Adrenal gland (tissue), 12 donors: ENCODE data around the gene C6orf89. TPM values are rescaled to one million over a fixed set of nuclear protein-coding genes. Genes with fewer than 3 reads are reported as not detected.
A peak's percentile ranks its signal among the peaks of the same experiment; 100 is the strongest.

Source experiments
- DNase-seq, 7 donors: peaks; one replicate each; pipeline ENCODE4 v3.0.0-alpha.2; 2019 to 2020
- H3K27ac ChIP-seq, 5 donors: fragments of 200-600 bp; sonication (generic) in 4 of 5; 1 replicate in 3 of 5; 2 replicates in 2 of 5; pipeline versions ENCODE4 v1.5.1 to v1.8.0; 2016 to 2020; ENCODE audit warnings: mild to moderate bottlenecking in 1 of 5
- H3K27me3 ChIP-seq: fragments of 200-600 bp; 2 replicates; pipeline ENCODE4 v1.8.0; 2021
- H3K36me3 ChIP-seq, 2 donors: fragments of 200-600 bp; replicated peaks in 1 of 2; 1 replicate in 1 of 2; 2 replicates in 1 of 2; pipeline versions ENCODE4 v1.5.1 to v1.8.0; 2018 to 2022
- H3K4me1 ChIP-seq, 2 donors: fragments of 200-600 bp; replicated peaks in 1 of 2; 1 replicate in 1 of 2; 2 replicates in 1 of 2; pipeline versions ENCODE4 v1.5.1 to v1.8.0; 2018 to 2021
- H3K4me3 ChIP-seq, 4 donors: fragments of 200-600 bp; sonication (generic) in 3 of 4; one replicate each; pipeline ENCODE4 v1.5.1; 2016 to 2018
- H3K9me3 ChIP-seq, 3 donors: fragments of 200-600 bp; sonication (generic) in 1 of 3; replicated peaks in 1 of 3; 1 replicate in 2 of 3; 2 replicates in 1 of 3; pipeline versions ENCODE4 v1.5.1 to v1.8.0; 2016 to 2021
- CTCF ChIP-seq, 6 experiments: fragments of 450-650 bp in 4 of 6; fragments of 200-600 bp in 2 of 6; sonication (generic) in 1 of 6; IDR thresholded peaks; 1 replicate in 5 of 6; 2 replicates in 1 of 6; pipeline versions ENCODE4 v1.5.1 to v1.8.0; 2016 to 2021; ENCODE audit warnings: antibody characterized with exemption in 6 of 6, mild to moderate bottlenecking in 2 of 6, moderate library complexity in 1 of 6
- POLR2A ChIP-seq, 2 donors: fragments of 450-650 bp; IDR thresholded peaks; one replicate each; pipeline ENCODE4 v1.6.1; 2017; ENCODE audit warnings: antibody characterized with exemption in 2 of 2, mild to moderate bottlenecking in 2 of 2, moderate library complexity in 1 of 2
- WGBS, 4 donors: extraction: QIAGEN DNeasy Blood & Tissue Kit in 2 of 4; methylation state at CpG; one replicate each; pipeline versions ENCODE4 v1.1.5 to v1.1.7; 2013 to 2017; 5-methylcytosine and 5-hydroxymethylcytosine counted together
- intact Hi-C, 2 donors: fragments of 100-400 bp; cut with DNase I; formaldehyde crosslinking; loops; one replicate each; pipeline versions ENCODE4 v1.14.1 to v1.15.0; 2022 to 2023
- polyA plus RNA-seq, 3 donors: library from polyadenylated mRNA; stranded (reverse); fragments of 200-250 nt in 2 of 3; fragments of 350-450 nt in 1 of 3; fragmentation: Illumina TruSeq in 1 of 3; extraction: RNeasy Lipid Tissue Mini Kit (QIAGEN cat#74804) in 1 of 3; gene quantifications; one replicate each; pipeline ENCODE4 v1.2.3, GENCODE V29; 2013 to 2014
- total RNA-seq, 9 donors: library from RNA; depleted of rRNA in 4 of 9; stranded (reverse); fragments of >200 nt in 4 of 9; fragments of 120-200 nt in 1 of 9; fragmentation: NEBNext Ultra II Directional in 1 of 9; extraction: Animal tissue kit (Norgen Biotek cat#: 25700) in 1 of 9; gene quantifications; one replicate each; pipeline versions ENCODE4 v1.1.0 to v1.2.4, GENCODE V29; 2013 to 2023
- donor health status: healthy with polysubstance abuse.
- donor health status: Bipolar disorder and iron deficiency.
- donor health status: DM: yes; HTN: yes; CAD: no.
- donor health status: DM: no; HTN: no; CAD: no.
- donor health status: DM: no; HTN: no; CAD: no.
- donor health status: DM: yes; HTN: yes; CAD: no.

C6orf89 gene
- total and polyA plus RNA-seq, 12 donors = 17.5 to 107 (median 75.7) TPM

- no peaks in the 10 kb centered on the region for H3K4me1 ChIP-seq
- 75 to 88% (median 87%) methylated on average over 1 of the region's 1 CpG for WGBS, 4 donors
- DNase-seq = peak in 2 of 7 donors; percentile 6 to 11
- TF ChIP-seq POLR2A (IDR thresholded peaks at IDR 0.05) (no peak), CTCF (IDR thresholded peaks at IDR 0.05) (no peak)
- H3K9me3 ChIP-seq = no peaks in the 10 kb centered on the region
- intact Hi-C loops = no loop called here
- H3K27ac ChIP-seq = no peak overlapping the region
- H3K27me3 ChIP-seq = no peaks in the 10 kb centered on the region
- H3K4me3 ChIP-seq = no peak overlapping the region
- no peaks in the 10 kb centered on the region for H3K36me3 ChIP-seq
Measured at GRCh38 chr6:36953931-36954261, 68.1 kb downstream of the C6orf89 start.

GRCh38 chr6:36954262-36954931 is 68.6 kb downstream of the C6orf89 start, which contains the start of gene PI16:
Gene PI16 (plus strand): TSS chr6:36954738. CDS start chr6:36954761, 23 bp downstream.
- WGBS, 4 donors = 73 to 82% (median 80%) methylated on average over 8 to 14 of the region's 14 CpGs; no CpG with 5 or more reads in 1 of the 4 donors
- H3K36me3 ChIP-seq = no peaks in the 10 kb centered on the region
- peak in 3 of 7 donors; percentile 8 to 31 (median 11) for DNase-seq
- no peaks in the 10 kb centered on the region for H3K9me3 ChIP-seq
- intact Hi-C loops = no loop called here
- TF ChIP-seq POLR2A (IDR thresholded peaks at IDR 0.05) = no peak
- no peaks in the 10 kb centered on the region for H3K27me3 ChIP-seq
- H3K4me3 ChIP-seq = no peak within 1 kb of the TSS
- H3K4me1 ChIP-seq = no peaks in the 10 kb centered on the region
- H3K27ac ChIP-seq = no peak within 1 kb of the TSS

GRCh38 chr6:36955136-36955535 is 69.4 kb downstream of the C6orf89 start:
- no peak overlapping the region for H3K27ac ChIP-seq
- H3K4me3 ChIP-seq = no peak overlapping the region
- WGBS, 4 donors = 63 to 76% (median 73%) methylated on average over 6 of the region's 6 CpGs
- H3K9me3 ChIP-seq = no peaks in the 10 kb centered on the region
- intact Hi-C loops = no loop called here
- DNase-seq = peak in 3 of 7 donors; percentile 2 to 37 (median 12)
- no peaks in the 10 kb centered on the region for H3K36me3 ChIP-seq
- TF ChIP-seq POLR2A (IDR thresholded peaks at IDR 0.05) (no peak), CTCF (IDR thresholded peaks at IDR 0.05) (no peak)
- no peaks in the 10 kb centered on the region for H3K27me3 ChIP-seq
- H3K4me1 ChIP-seq = no peaks in the 10 kb centered on the region

GRCh38 chr6:36955671-36956445 is 70.1 kb downstream of the C6orf89 start:
- peak in 4 of 7 donors; percentile 25 to 72 (median 52) for DNase-seq
- Histone ChIP-seq H3K4me3 (no peak overlapping the region), H3K27me3 (no peaks in the 10 kb centered on the region), H3K4me1 (peaks cover 0 to 5% of the 10 kb centered on the region in 2 donors), H3K9me3 (no peaks in the 10 kb centered on the region), H3K27ac (no peak overlapping the region), H3K36me3 (no peaks in the 10 kb centered on the region)
- intact Hi-C loops = no loop called here
- 64 to 81% (median 73%) methylated on average over 8 to 9 of the region's 9 CpGs for WGBS, 4 donors
- TF ChIP-seq POLR2A (IDR thresholded peaks at IDR 0.05) (no peak), CTCF (IDR thresholded peaks at IDR 0.05) (no peak)
